ENCODE data around the gene SLAIN2.

- TF ChIP-seq CTCF (conservative IDR thresholded peaks at IDR 0.05): no peak
- no peak for TF ChIP-seq ZFX (IDR thresholded peaks at IDR 0.05)
Observed at GRCh38 chr4:48343551-48343950, 2.2 kb downstream of the SLAIN2 start.
